GM10266 (cell line): ENCODE data around the gene PPP6R2.

Experiments used
- DNase-seq: peaks from one replicate; pipeline ENCODE4 v3.0.0; 2012; ENCODE audit errors: extremely low spot score
- CTCF ChIP-seq: IDR thresholded peaks from 2 replicates; pipeline ENCODE4 v1.5.1; 2012; ENCODE audit warnings: mild to moderate bottlenecking, low read depth; ENCODE audit not compliant: control insufficient read depth, insufficient read depth; ENCODE audit errors: missing control alignments

The PPP6R2 gene

GRCh38 chr22:50298937-50299784 is 44.0 kb upstream of the PPP6R2 start:
- TF ChIP-seq CTCF, result no peak
- DNase-seq, result no peak

GRCh38 chr22:50299785-50300619 is 43.1 kb upstream of the PPP6R2 start:
- no peak for TF ChIP-seq CTCF
- DNase-seq, result no peak

- no peak for TF ChIP-seq CTCF
- no peak for DNase-seq
These were observed 42.4 kb upstream of the PPP6R2 start for GRCh38 chr22:50300620-50301257.

- TF ChIP-seq CTCF, result no peak
These were observed 41.5 kb upstream of the PPP6R2 start for GRCh38 chr22:50301581-50301991.

GRCh38 chr22:50302041-50302541 is 41.0 kb upstream of the PPP6R2 start:
- DNase-seq, result no peak

More at GRCh38 chr22:50301581-50301991, 41.5 kb upstream of the PPP6R2 start:
- DNase-seq, result no peak

GRCh38 chr22:50302564-50302963 is 40.6 kb upstream of the PPP6R2 start:
- DNase-seq, result no peak

More at GRCh38 chr22:50302041-50302541, 41.0 kb upstream of the PPP6R2 start:
- TF ChIP-seq CTCF, result no peak

More at GRCh38 chr22:50302564-50302963, 40.6 kb upstream of the PPP6R2 start:
- no peak for TF ChIP-seq CTCF
